ENCODE data around the gene FIBCD1.

FIBCD1 gene

GRCh38 chr9:130893341-130894101 lies 45.5 kb downstream of the FIBCD1 start:
- DNase-seq = no peak

GRCh38 chr9:130892477-130893304 lies 46.4 kb downstream of the FIBCD1 start:
- DNase-seq = no peak

- no peak for DNase-seq
Observed at GRCh38 chr9:130891688-130892476, 47.2 kb downstream of the FIBCD1 start.

GRCh38 chr9:130890870-130891687 lies 48.0 kb downstream of the FIBCD1 start:
- DNase-seq = no peak

- no peak for DNase-seq
Observed at GRCh38 chr9:130890124-130890523, 48.9 kb downstream of the FIBCD1 start.

- DNase-seq = no peak
Observed at GRCh38 chr9:130888146-130888885, 50.7 kb downstream of the FIBCD1 start.

- no peak for DNase-seq
Observed at GRCh38 chr9:130887494-130888144, 51.4 kb downstream of the FIBCD1 start.

- DNase-seq = no peak
Observed at GRCh38 chr9:130886981-130887380, 52.1 kb downstream of the FIBCD1 start.

- no peak for DNase-seq
Observed at GRCh38 chr9:130885484-130886375, 53.3 kb downstream of the FIBCD1 start.

GRCh38 chr9:130884542-130885483 lies 54.2 kb downstream of the FIBCD1 start:
- no peak for DNase-seq

GRCh38 chr9:130884111-130884531 lies 54.9 kb downstream of the FIBCD1 start:
- DNase-seq = no peak

GRCh38 chr9:130883479-130883878 lies 55.6 kb downstream of the FIBCD1 start:
- no peak for DNase-seq

GRCh38 chr9:130882696-130883225 lies 56.3 kb downstream of the FIBCD1 start:
- no peak for DNase-seq

GRCh38 chr9:130881516-130881915 lies 57.5 kb downstream of the FIBCD1 start:
- DNase-seq = no peak

- DNase-seq = no peak
Observed at GRCh38 chr9:130880599-130881220, 58.3 kb downstream of the FIBCD1 start.

- no peak for DNase-seq
Observed at GRCh38 chr9:130879863-130880411, 59.1 kb downstream of the FIBCD1 start.

GRCh38 chr9:130878295-130878694 lies 60.8 kb downstream of the FIBCD1 start:
- DNase-seq = no peak

GRCh38 chr9:130877300-130877699 lies 61.7 kb downstream of the FIBCD1 start:
- no peak for DNase-seq

Data from NCI-H2081 treated with DMSO at 0.1 percent for 48 hours (cell line).